ENCODE results near the gene SLCO2A1.

SLCO2A1 gene

DNA sequence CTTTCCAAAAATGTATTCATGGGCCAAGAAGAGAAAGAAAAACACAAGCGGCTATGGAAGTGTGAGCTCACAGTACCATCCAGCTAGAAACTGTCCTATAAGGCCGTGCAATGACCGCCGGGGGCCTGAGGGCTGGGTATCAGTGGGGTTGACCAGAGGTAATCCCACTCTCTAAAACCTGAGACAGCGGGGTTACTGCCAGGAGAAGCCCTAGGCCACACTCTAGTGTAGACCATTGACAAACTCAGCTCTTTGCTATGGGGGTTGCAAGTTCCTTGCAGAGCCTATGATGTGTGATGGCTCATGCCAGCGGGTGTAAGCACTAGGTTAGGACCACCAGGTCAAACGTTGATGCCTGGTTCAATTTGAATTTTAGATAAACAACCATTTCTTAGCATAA, 25.9 kb upstream of the SLCO2A1 start:
- Histone ChIP-seq H3K4me3 (ENCODE audit: insufficient read length, low read depth) (no peak overlapping the region), H3K9ac (ENCODE audit: insufficient read length, low read depth) (no peak overlapping the region), H3K9me3 (ENCODE audit: insufficient read depth, low read length) (0 out of 2 replicates have a peak, but pooled peaks cover 12% of the 10 kb centered on the region), H3K36me3 (ENCODE audit: insufficient read depth, insufficient read length, low read length) (no peaks in the 10 kb centered on the region), H3K27me3 (ENCODE audit: insufficient read depth, insufficient read length) (no peaks in the 10 kb centered on the region), H3K4me1 (ENCODE audit: insufficient read depth, insufficient read length) (peaks cover 21% of the 10 kb centered on the region)
- TF ChIP-seq SUZ12 (IDR thresholded peaks at IDR 0.05; ENCODE audit: extremely low read depth, insufficient read depth, insufficient read length) (no peak), YY1 (IDR thresholded peaks at IDR 0.05; ENCODE audit: insufficient read depth, insufficient read length) (no peak), ZNF274 (IDR thresholded peaks at IDR 0.05; ENCODE audit: low read depth, low read length) (no peak)
- no peak for DNase-seq (ENCODE audit: low read depth, low spot score)

DNA sequence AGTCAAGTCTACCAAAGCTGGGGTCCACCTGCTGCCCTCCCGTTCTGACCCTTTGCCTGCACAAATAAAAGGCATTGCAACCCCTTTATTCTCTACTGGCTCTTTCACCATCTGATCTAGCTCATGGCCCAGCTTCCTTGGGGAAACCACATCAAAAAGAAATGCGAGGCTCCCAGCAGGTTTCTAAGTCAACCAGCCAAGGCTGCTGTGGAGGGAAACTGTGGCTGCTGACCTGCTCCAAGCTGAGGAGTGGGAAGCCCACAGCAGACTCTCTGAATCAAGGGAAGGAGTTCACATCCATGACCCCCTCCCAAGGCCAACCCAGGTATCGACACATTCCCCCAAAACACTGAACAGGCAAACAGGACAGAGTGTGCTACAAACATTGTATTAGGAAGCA, 25.2 kb upstream of the SLCO2A1 start:
- Histone ChIP-seq H3K4me1 (ENCODE audit: insufficient read depth, insufficient read length) (peaks cover 18% of the 10 kb centered on the region), H3K9me3 (ENCODE audit: insufficient read depth, low read length) (0 out of 2 replicates have a peak, but pooled peaks cover 12% of the 10 kb centered on the region), H3K27me3 (ENCODE audit: insufficient read depth, insufficient read length) (peaks cover 1% of the 10 kb centered on the region), H3K36me3 (ENCODE audit: insufficient read depth, insufficient read length, low read length) (no peaks in the 10 kb centered on the region), H3K9ac (ENCODE audit: insufficient read length, low read depth) (no peak overlapping the region), H3K4me3 (ENCODE audit: insufficient read length, low read depth) (no peak overlapping the region)
- DNase-seq (ENCODE audit: low read depth, low spot score) = no peak
- TF ChIP-seq YY1 (IDR thresholded peaks at IDR 0.05; ENCODE audit: insufficient read depth, insufficient read length) = no peak
- no peak for TF ChIP-seq SUZ12 (IDR thresholded peaks at IDR 0.05; ENCODE audit: extremely low read depth, insufficient read depth, insufficient read length)
- no peak for TF ChIP-seq ZNF274 (IDR thresholded peaks at IDR 0.05; ENCODE audit: low read depth, low read length)

DNA sequence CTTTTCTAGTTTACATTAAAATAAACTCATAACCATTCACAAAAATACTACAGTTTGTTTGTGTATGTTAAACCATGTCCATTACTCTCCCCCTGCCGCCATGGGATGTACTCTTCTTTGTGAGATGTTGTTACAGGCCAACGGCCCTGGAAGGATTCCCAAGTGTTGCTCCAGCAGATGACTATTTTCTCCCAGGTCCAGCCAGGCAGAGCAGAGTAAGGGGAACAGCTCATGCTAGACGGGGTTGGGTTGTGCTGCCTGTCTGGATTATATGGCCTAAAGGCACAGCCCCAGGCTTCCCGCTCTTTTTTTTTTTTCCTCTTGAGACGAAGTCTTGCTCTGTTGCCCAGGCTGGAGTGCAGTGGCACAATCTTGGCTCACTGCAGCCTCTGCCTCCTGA, 24.5 kb upstream of the SLCO2A1 start:
- TF ChIP-seq SUZ12 (IDR thresholded peaks at IDR 0.05; ENCODE audit: extremely low read depth, insufficient read depth, insufficient read length) (no peak), ZNF274 (IDR thresholded peaks at IDR 0.05; ENCODE audit: low read depth, low read length) (no peak), YY1 (IDR thresholded peaks at IDR 0.05; ENCODE audit: insufficient read depth, insufficient read length) (no peak)
- Histone ChIP-seq H3K27me3 (ENCODE audit: insufficient read depth, insufficient read length) (peaks cover 3% of the 10 kb centered on the region), H3K4me1 (ENCODE audit: insufficient read depth, insufficient read length) (peaks cover 15% of the 10 kb centered on the region), H3K9me3 (ENCODE audit: insufficient read depth, low read length) (0 out of 2 replicates have a peak, but pooled peaks cover 12% of the 10 kb centered on the region), H3K4me3 (ENCODE audit: insufficient read length, low read depth) (no peak overlapping the region), H3K36me3 (ENCODE audit: insufficient read depth, insufficient read length, low read length) (no peaks in the 10 kb centered on the region), H3K9ac (ENCODE audit: insufficient read length, low read depth) (no peak overlapping the region)
- DNase-seq (ENCODE audit: low read depth, low spot score) = no peak

DNA sequence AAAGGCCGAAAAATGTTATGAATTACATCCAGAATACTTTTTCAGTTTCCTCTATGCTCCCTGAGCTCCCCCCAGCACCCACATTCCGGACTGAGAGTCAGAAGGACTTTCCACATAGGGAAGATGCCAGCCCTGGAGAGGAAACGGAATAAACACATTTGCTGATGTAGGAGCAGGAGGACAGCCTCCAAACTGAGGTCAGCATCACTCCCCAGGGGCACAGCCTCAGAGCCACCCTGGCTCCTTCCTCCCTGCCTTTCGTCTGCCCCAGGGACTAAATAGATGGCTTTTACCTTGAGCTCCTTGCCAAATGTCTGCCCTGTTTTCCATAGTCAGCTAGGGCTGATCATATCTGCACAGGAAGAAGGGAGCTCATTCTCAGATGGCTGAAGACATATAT, 22.6 kb upstream of the SLCO2A1 start:
- no peak overlapping the region for H3K4me3 ChIP-seq (ENCODE audit: insufficient read length, low read depth)
- DNase-seq (ENCODE audit: low read depth, low spot score) = no peak
- no peak overlapping the region for H3K9ac ChIP-seq (ENCODE audit: insufficient read length, low read depth)
- H3K27me3 ChIP-seq (ENCODE audit: insufficient read depth, insufficient read length) = peaks cover 3% of the 10 kb centered on the region
- TF ChIP-seq YY1 (IDR thresholded peaks at IDR 0.05; ENCODE audit: insufficient read depth, insufficient read length) (no peak), ZNF274 (IDR thresholded peaks at IDR 0.05; ENCODE audit: low read depth, low read length) (no peak), SUZ12 (IDR thresholded peaks at IDR 0.05; ENCODE audit: extremely low read depth, insufficient read depth, insufficient read length) (no peak)
- peaks cover 10% of the 10 kb centered on the region for H3K4me1 ChIP-seq (ENCODE audit: insufficient read depth, insufficient read length)
- 0 out of 2 replicates have a peak, but pooled peaks cover 12% of the 10 kb centered on the region for H3K9me3 ChIP-seq (ENCODE audit: insufficient read depth, low read length)
- H3K36me3 ChIP-seq (ENCODE audit: insufficient read depth, insufficient read length, low read length) = no peaks in the 10 kb centered on the region

DNA sequence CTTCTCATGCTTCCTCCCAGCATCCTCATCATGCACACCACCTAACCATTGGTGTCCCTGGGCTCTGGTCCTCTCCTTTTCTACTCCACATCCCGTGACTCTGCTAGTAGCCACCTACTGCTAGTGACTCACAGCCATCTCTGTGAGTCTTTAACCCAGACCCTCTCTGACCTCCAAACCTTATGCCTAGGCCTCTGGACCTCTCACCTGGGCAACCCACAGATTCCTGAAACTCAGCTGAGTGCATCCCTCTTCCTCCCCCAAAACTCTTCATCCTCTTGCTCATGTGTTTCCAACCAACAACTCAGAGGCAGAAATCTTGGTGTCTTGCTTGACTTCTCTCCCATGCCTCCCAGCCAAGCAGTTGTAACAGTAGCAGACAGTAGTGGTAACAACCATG, 20.0 kb upstream of the SLCO2A1 start:
- no peak overlapping the region for H3K4me3 ChIP-seq (ENCODE audit: insufficient read length, low read depth)
- H3K9me3 ChIP-seq (ENCODE audit: insufficient read depth, low read length) = peaks cover 22% of the 10 kb centered on the region
- H3K9ac ChIP-seq (ENCODE audit: insufficient read length, low read depth) = no peak overlapping the region
- DNase-seq (ENCODE audit: low read depth, low spot score) = no peak
- peaks cover 3% of the 10 kb centered on the region for H3K27me3 ChIP-seq (ENCODE audit: insufficient read depth, insufficient read length)
- TF ChIP-seq ZNF274 (IDR thresholded peaks at IDR 0.05; ENCODE audit: low read depth, low read length) (no peak), SUZ12 (IDR thresholded peaks at IDR 0.05; ENCODE audit: extremely low read depth, insufficient read depth, insufficient read length) (no peak), YY1 (IDR thresholded peaks at IDR 0.05; ENCODE audit: insufficient read depth, insufficient read length) (no peak)
- H3K4me1 ChIP-seq (ENCODE audit: insufficient read depth, insufficient read length) = no peaks in the 10 kb centered on the region
- H3K36me3 ChIP-seq (ENCODE audit: insufficient read depth, insufficient read length, low read length) = no peaks in the 10 kb centered on the region

DNA sequence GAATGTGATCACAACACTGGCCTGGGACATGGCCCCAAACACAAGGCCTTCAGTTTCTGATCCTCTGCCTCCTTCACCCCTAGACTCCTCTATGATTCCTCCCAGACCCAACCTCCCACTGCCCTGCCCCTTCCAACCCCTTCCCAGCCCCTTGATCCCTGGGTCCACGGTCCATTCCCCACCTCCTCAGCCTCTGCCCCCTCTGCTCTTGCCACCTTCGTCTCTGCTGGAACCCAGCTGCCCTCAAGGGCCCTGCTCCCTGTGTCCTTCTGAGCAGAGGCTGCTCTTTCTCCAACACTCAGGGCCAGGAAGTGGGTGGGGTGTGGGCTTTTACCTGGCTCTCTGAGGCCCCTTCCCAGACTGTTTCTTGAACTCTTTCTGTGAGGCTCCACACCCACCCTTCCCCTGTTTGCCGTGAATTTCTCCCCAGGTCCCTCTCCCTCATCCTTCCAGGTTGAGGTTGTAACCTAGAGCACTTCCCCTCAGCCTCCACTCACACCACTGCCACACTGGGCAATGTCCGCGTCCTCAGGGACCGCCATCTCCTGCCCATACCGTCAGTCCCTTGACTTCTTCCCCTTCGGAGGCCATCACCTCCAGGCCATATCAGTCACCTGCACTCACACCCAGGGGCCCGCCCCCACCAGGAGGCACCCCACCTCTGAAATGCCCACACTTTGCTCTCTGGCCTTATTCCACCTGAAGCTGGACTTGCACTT, 18.7 kb upstream of the SLCO2A1 start:
- TF ChIP-seq SUZ12 (IDR thresholded peaks at IDR 0.05; ENCODE audit: extremely low read depth, insufficient read depth, insufficient read length) = no peak
- no peak for TF ChIP-seq ZNF274 (IDR thresholded peaks at IDR 0.05; ENCODE audit: low read depth, low read length)
- TF ChIP-seq YY1 (IDR thresholded peaks at IDR 0.05; ENCODE audit: insufficient read depth, insufficient read length) = no peak
- Histone ChIP-seq H3K36me3 (ENCODE audit: insufficient read depth, insufficient read length, low read length) (no peaks in the 10 kb centered on the region), H3K9ac (ENCODE audit: insufficient read length, low read depth) (no peak overlapping the region), H3K4me3 (ENCODE audit: insufficient read length, low read depth) (no peak overlapping the region), H3K4me1 (ENCODE audit: insufficient read depth, insufficient read length) (no peaks in the 10 kb centered on the region), H3K27me3 (ENCODE audit: insufficient read depth, insufficient read length) (peaks cover 3% of the 10 kb centered on the region), H3K9me3 (ENCODE audit: insufficient read depth, low read length) (peaks cover 26% of the 10 kb centered on the region)
- no peak for DNase-seq (ENCODE audit: low read depth, low spot score)

DNA sequence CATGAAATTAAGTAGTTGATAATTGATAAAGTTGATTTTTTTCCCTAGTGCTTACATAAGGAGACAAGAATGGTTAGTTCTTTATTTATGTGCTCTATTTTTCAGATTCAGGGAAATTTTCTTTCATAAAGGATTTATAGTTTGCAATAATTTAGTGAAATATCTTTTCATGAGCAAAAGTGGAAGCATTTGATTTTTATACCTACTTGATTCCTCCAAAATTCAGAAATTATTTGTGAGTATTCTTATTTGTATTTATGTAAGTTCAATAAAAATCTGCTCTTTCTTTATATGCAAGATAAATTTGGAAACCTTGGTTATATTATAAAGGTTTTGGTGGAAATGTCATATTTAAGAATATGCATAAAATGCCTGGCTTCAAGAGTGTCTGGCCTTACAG, 14.7 kb upstream of the SLCO2A1 start:
- peaks cover 48% of the 10 kb centered on the region for H3K9me3 ChIP-seq (ENCODE audit: insufficient read depth, low read length)
- no peak overlapping the region for H3K9ac ChIP-seq (ENCODE audit: insufficient read length, low read depth)
- TF ChIP-seq ZNF274 (IDR thresholded peaks at IDR 0.05; ENCODE audit: low read depth, low read length) (no peak), YY1 (IDR thresholded peaks at IDR 0.05; ENCODE audit: insufficient read depth, insufficient read length) (no peak), SUZ12 (IDR thresholded peaks at IDR 0.05; ENCODE audit: extremely low read depth, insufficient read depth, insufficient read length) (no peak)
- H3K4me3 ChIP-seq (ENCODE audit: insufficient read length, low read depth) = no peak overlapping the region
- H3K36me3 ChIP-seq (ENCODE audit: insufficient read depth, insufficient read length, low read length) = no peaks in the 10 kb centered on the region
- peaks cover under 1% of the 10 kb centered on the region for H3K4me1 ChIP-seq (ENCODE audit: insufficient read depth, insufficient read length)
- no peak for DNase-seq (ENCODE audit: low read depth, low spot score)
- H3K27me3 ChIP-seq (ENCODE audit: insufficient read depth, insufficient read length) = no peaks in the 10 kb centered on the region

Data from NT2/D1 (cell line).